ENCODE measurements around the gene SYK. TPM values are rescaled to one million over a fixed set of nuclear protein-coding genes. Genes with fewer than 3 reads are reported as not detected.
"Not testable (repeated sequence)": the region's sequence is repeated elsewhere in the genome, so short reads cannot be mapped to it uniquely, and the experiment has no call there.

The SYK gene
- total RNA-seq: 0.05 and 0.16 TPM in 2 replicates

GRCh38 chr9:90801241-90801972, at the start of gene SYK:
SYK (plus strand) TSS chr9:90801819; CDS start chr9:90843899, 42,080 bp downstream.
- Mint-ChIP-seq H3K27me3 (peaks cover 79% of the 10 kb centered on the region), H3K27ac (no peak within 1 kb of the TSS), H3K4me3 (peak within 1 kb of the TSS; percentile 71), H3K4me1 (peaks cover 1% of the 10 kb centered on the region), H3K9me3 (no peaks in the 10 kb centered on the region), H3K36me3 (ENCODE audit: low read depth) (no peaks in the 10 kb centered on the region)
- intact Hi-C loops (cut with micrococcal nuclease): no loop called here
- DNase-seq: peak; percentile 58

GRCh38 chr9:90755514-90756371, 45.9 kb upstream of the SYK start:
- not testable (repeated sequence) for H3K27me3 Mint-ChIP-seq; H3K36me3 Mint-ChIP-seq (ENCODE audit: low read depth); H3K9me3 Mint-ChIP-seq; H3K27ac Mint-ChIP-seq; H3K4me3 Mint-ChIP-seq; H3K4me1 Mint-ChIP-seq
- peak; percentile 85 for DNase-seq
- intact Hi-C loops (cut with micrococcal nuclease): loop anchor here (5.0 kb wide), 2 partner anchors 528 to 613 kb away; no protein-coding TSS in a partner anchor

- not testable (repeated sequence) for H3K27me3 Mint-ChIP-seq
Observed at GRCh38 chr9:90760577-90760976, 41.0 kb upstream of the SYK start.

GRCh38 chr9:90766731-90767130, 34.9 kb upstream of the SYK start:
- no peak for DNase-seq
- Mint-ChIP-seq H3K4me3 (no peak overlapping the region), H3K27me3 (peaks cover 4% of the 10 kb centered on the region), H3K36me3 (ENCODE audit: low read depth) (no peaks in the 10 kb centered on the region), H3K27ac (no peak overlapping the region), H3K9me3 (peaks cover 5% of the 10 kb centered on the region), H3K4me1 (no peaks in the 10 kb centered on the region)
- intact Hi-C loops (cut with micrococcal nuclease): no loop called here

More at GRCh38 chr9:90760577-90760976, 41.0 kb upstream of the SYK start:
- H3K27ac Mint-ChIP-seq; DNase-seq; intact Hi-C loops (cut with micrococcal nuclease); H3K36me3 Mint-ChIP-seq (ENCODE audit: low read depth); H3K4me1 Mint-ChIP-seq; H3K4me3 Mint-ChIP-seq; H3K9me3 Mint-ChIP-seq: not testable (repeated sequence)

- H3K4me3 Mint-ChIP-seq: no peak overlapping the region
- H3K36me3 Mint-ChIP-seq (ENCODE audit: low read depth): no peaks in the 10 kb centered on the region
- H3K9me3 Mint-ChIP-seq: peaks cover 5% of the 10 kb centered on the region
- peaks cover 4% of the 10 kb centered on the region for H3K27me3 Mint-ChIP-seq
- no peak overlapping the region for H3K27ac Mint-ChIP-seq
- intact Hi-C loops (cut with micrococcal nuclease): no loop called here
- no peak for DNase-seq
- no peaks in the 10 kb centered on the region for H3K4me1 Mint-ChIP-seq
Observed at GRCh38 chr9:90767523-90768100, 34.0 kb upstream of the SYK start.

- DNase-seq: no peak
- H3K27ac Mint-ChIP-seq: no peak overlapping the region
- H3K4me1 Mint-ChIP-seq: no peaks in the 10 kb centered on the region
- no peak overlapping the region for H3K4me3 Mint-ChIP-seq
- H3K27me3 Mint-ChIP-seq: peaks cover 7% of the 10 kb centered on the region
- peaks cover 5% of the 10 kb centered on the region for H3K9me3 Mint-ChIP-seq
- intact Hi-C loops (cut with micrococcal nuclease): no loop called here
- H3K36me3 Mint-ChIP-seq (ENCODE audit: low read depth): no peaks in the 10 kb centered on the region
Observed at GRCh38 chr9:90770182-90770738, 31.4 kb upstream of the SYK start.

GRCh38 chr9:90770927-90771326, 30.7 kb upstream of the SYK start:
- DNase-seq: no peak
- intact Hi-C loops (cut with micrococcal nuclease): no loop called here
- Mint-ChIP-seq H3K27me3 (peaks cover 7% of the 10 kb centered on the region), H3K9me3 (peaks cover 5% of the 10 kb centered on the region), H3K27ac (no peak overlapping the region), H3K36me3 (ENCODE audit: low read depth) (no peaks in the 10 kb centered on the region), H3K4me3 (no peak overlapping the region), H3K4me1 (no peaks in the 10 kb centered on the region)

GRCh38 chr9:90772386-90772785, 29.2 kb upstream of the SYK start:
- Mint-ChIP-seq H3K4me1 (no peaks in the 10 kb centered on the region), H3K4me3 (no peak overlapping the region), H3K9me3 (peaks cover 5% of the 10 kb centered on the region), H3K27ac (no peak overlapping the region), H3K36me3 (ENCODE audit: low read depth) (no peaks in the 10 kb centered on the region), H3K27me3 (peaks cover 7% of the 10 kb centered on the region)
- intact Hi-C loops (cut with micrococcal nuclease): no loop called here
- peak; percentile 40 for DNase-seq

- intact Hi-C loops (cut with micrococcal nuclease): no loop called here
- peak; percentile 48 for DNase-seq
- Mint-ChIP-seq H3K27me3 (peaks cover 11% of the 10 kb centered on the region), H3K4me1 (no peaks in the 10 kb centered on the region), H3K36me3 (ENCODE audit: low read depth) (no peaks in the 10 kb centered on the region), H3K27ac (no peak overlapping the region), H3K9me3 (no peaks in the 10 kb centered on the region), H3K4me3 (no peak overlapping the region)
Observed at GRCh38 chr9:90773617-90774016, 28.0 kb upstream of the SYK start.

- Mint-ChIP-seq H3K9me3 (no peaks in the 10 kb centered on the region), H3K4me3 (no peak overlapping the region), H3K27ac (no peak overlapping the region), H3K36me3 (ENCODE audit: low read depth) (no peaks in the 10 kb centered on the region), H3K4me1 (no peaks in the 10 kb centered on the region), H3K27me3 (peaks cover 15% of the 10 kb centered on the region)
- DNase-seq: peak; percentile 52
- intact Hi-C loops (cut with micrococcal nuclease): no loop called here
Observed at GRCh38 chr9:90774071-90774470, 27.5 kb upstream of the SYK start.

- H3K36me3 Mint-ChIP-seq (ENCODE audit: low read depth): no peaks in the 10 kb centered on the region
- no peak overlapping the region for H3K4me3 Mint-ChIP-seq
- H3K27ac Mint-ChIP-seq: no peak overlapping the region
- peak; percentile 47 for DNase-seq
- H3K4me1 Mint-ChIP-seq: no peaks in the 10 kb centered on the region
- H3K27me3 Mint-ChIP-seq: peaks cover 15% of the 10 kb centered on the region
- no peaks in the 10 kb centered on the region for H3K9me3 Mint-ChIP-seq
- intact Hi-C loops (cut with micrococcal nuclease): no loop called here
Observed at GRCh38 chr9:90774682-90775081, 26.9 kb upstream of the SYK start.

- Mint-ChIP-seq H3K4me1 (no peaks in the 10 kb centered on the region), H3K36me3 (ENCODE audit: low read depth) (no peaks in the 10 kb centered on the region), H3K27ac (no peak overlapping the region)
Observed at GRCh38 chr9:90775657-90776056, 26.0 kb upstream of the SYK start.

GRCh38 chr9:90778746-90779145, 22.9 kb upstream of the SYK start:
- Mint-ChIP-seq H3K27ac (no peak overlapping the region), H3K36me3 (ENCODE audit: low read depth) (no peaks in the 10 kb centered on the region), H3K4me1 (no peaks in the 10 kb centered on the region), H3K9me3 (no peaks in the 10 kb centered on the region), H3K27me3 (peaks cover 11% of the 10 kb centered on the region), H3K4me3 (no peak overlapping the region)
- intact Hi-C loops (cut with micrococcal nuclease): no loop called here
- peak; percentile 35 for DNase-seq

More at GRCh38 chr9:90775657-90776056, 26.0 kb upstream of the SYK start:
- intact Hi-C loops (cut with micrococcal nuclease): no loop called here
- peaks cover 11% of the 10 kb centered on the region for H3K27me3 Mint-ChIP-seq
- no peak overlapping the region for H3K4me3 Mint-ChIP-seq
- peak; percentile 19 for DNase-seq
- no peaks in the 10 kb centered on the region for H3K9me3 Mint-ChIP-seq

- Mint-ChIP-seq H3K36me3 (ENCODE audit: low read depth) (no peaks in the 10 kb centered on the region), H3K4me1 (no peaks in the 10 kb centered on the region), H3K27ac (no peak overlapping the region), H3K9me3 (no peaks in the 10 kb centered on the region), H3K4me3 (no peak overlapping the region), H3K27me3 (peaks cover 14% of the 10 kb centered on the region)
- no peak for DNase-seq
- intact Hi-C loops (cut with micrococcal nuclease): no loop called here
Observed at GRCh38 chr9:90783552-90783951, 18.1 kb upstream of the SYK start.

All from activated CD4-positive, alpha-beta T cell treated with anti-CD3 and anti-CD28 coated beads, Interleukin-2, amount 10 ng/mL, durations not matched to agents 24 days and 14 days (primary cell).